ENCODE measurements around the gene PLET1. TPM values are rescaled to one million over a fixed set of nuclear protein-coding genes. Genes with fewer than 3 reads are reported as not detected.

Gene PLET1
- total RNA-seq, 1 donor from 2014 or later: not detected

DNA sequence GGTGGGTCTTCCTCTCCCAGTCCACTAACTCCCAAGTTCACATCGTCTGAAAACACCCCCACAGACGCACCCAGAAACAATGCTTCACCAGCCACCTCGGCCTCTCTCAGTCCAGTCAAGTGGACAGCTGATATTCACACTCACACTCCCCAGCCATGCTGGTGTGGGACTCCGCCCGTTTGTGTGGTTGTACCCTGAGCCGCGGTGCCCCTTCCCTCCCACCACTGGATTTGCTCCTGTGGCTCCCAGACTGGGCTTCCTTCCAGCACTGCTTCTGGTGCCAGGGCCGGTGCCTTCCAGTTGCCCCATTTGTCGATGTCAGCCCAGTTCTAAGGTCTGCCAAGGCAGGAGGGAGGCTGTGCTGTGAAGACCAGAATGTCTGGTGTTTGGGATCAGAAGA, 37.9 kb upstream of the PLET1 start:
- Histone ChIP-seq H3K4me1 (ENCODE audit: insufficient read depth, low read length) (peaks cover 18% of the 10 kb centered on the region), H3K27ac (ENCODE audit: low read depth, low read length) (no peak overlapping the region), H2AFZ (ENCODE audit: low read depth, low read length) (no peak overlapping the region), H3K36me3 (ENCODE audit: insufficient read depth, low read length) (no peaks in the 10 kb centered on the region), H3K4me3 (ENCODE audit: insufficient read depth, low read depth, low read length) (no peak overlapping the region), H4K20me1 (ENCODE audit: insufficient read depth, low read length) (no peaks in the 10 kb centered on the region), H3K9ac (ENCODE audit: low read length) (no peak overlapping the region), H3K4me2 (ENCODE audit: low read length) (no peak overlapping the region), H3K9me3 (ENCODE audit: insufficient read depth, low read depth, low read length) (no peaks in the 10 kb centered on the region), H3K27me3 (ENCODE audit: insufficient read depth, low read length) (no peaks in the 10 kb centered on the region), H3K79me2 (ENCODE audit: insufficient read depth, low read length) (no peaks in the 10 kb centered on the region)
- H3K4me1 Mint-ChIP-seq (ENCODE audit: low read depth, unreplicated experiment): peaks cover 17% of the 10 kb centered on the region
- FAIRE-seq (no peak), DNase-seq (ENCODE audit: low read depth) (no peak)
- TF ChIP-seq EZH2 (IDR thresholded peaks at IDR 0.05; ENCODE audit: insufficient read depth, low read length): no peak
- TF ChIP-seq, protein P1, sequence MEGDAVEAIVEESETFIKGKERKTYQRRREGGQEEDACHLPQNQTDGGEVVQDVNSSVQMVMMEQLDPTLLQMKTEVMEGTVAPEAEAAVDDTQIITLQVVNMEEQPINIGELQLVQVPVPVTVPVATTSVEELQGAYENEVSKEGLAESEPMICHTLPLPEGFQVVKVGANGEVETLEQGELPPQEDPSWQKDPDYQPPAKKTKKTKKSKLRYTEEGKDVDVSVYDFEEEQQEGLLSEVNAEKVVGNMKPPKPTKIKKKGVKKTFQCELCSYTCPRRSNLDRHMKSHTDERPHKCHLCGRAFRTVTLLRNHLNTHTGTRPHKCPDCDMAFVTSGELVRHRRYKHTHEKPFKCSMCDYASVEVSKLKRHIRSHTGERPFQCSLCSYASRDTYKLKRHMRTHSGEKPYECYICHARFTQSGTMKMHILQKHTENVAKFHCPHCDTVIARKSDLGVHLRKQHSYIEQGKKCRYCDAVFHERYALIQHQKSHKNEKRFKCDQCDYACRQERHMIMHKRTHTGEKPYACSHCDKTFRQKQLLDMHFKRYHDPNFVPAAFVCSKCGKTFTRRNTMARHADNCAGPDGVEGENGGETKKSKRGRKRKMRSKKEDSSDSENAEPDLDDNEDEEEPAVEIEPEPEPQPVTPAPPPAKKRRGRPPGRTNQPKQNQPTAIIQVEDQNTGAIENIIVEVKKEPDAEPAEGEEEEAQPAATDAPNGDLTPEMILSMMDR (IDR thresholded peaks at IDR 0.05; ENCODE audit: insufficient read depth, low read depth, low read length): no peak
- H3K27me3 Mint-ChIP-seq (ENCODE audit: low read depth, unreplicated experiment): peaks cover 10% of the 10 kb centered on the region
- no peak overlapping the region for H3K4me3 Mint-ChIP-seq (ENCODE audit: unreplicated experiment)
- H3K36me3 Mint-ChIP-seq (ENCODE audit: low read depth, unreplicated experiment): peaks cover 2% of the 10 kb centered on the region
- H3K9me3 Mint-ChIP-seq (ENCODE audit: unreplicated experiment): no peaks in the 10 kb centered on the region
- no peak overlapping the region for H3K27ac Mint-ChIP-seq (ENCODE audit: unreplicated experiment)

DNA sequence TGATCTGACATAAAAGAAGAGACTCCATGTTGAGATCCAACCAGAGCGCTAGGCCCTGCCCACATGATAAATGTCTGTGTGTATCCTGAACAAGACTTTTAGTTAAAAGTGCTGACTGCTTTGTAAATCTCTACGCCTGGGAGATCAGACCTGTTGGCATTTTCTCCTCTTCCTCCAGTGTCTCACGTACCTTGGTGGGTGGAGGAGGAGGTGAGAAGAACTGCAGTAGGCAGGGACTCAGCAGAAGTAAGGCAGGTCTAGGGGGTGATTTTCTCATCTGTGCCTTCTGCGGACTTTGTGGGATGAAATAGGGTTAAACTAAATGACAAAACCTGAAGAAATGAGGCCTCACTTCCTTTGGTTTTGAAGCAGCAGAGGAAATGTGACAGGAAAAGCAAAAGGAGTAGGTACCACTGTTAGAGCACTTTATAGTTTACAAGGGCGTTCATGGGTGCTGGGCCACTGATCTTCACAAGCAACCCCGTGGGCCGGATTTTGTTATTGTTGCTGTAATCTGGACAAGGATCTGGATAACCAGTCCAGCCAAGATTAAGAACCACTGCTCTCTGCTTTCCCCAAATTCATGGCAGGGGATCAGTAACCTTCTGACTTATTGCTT, 36.7 kb upstream of the PLET1 start:
- TF ChIP-seq, protein P1 (IDR thresholded peaks at IDR 0.05; ENCODE audit: insufficient read depth, low read depth, low read length): no peak
- TF ChIP-seq EZH2 (IDR thresholded peaks at IDR 0.05; ENCODE audit: insufficient read depth, low read length): no peak
- Mint-ChIP-seq H3K4me3 (ENCODE audit: unreplicated experiment) (no peak overlapping the region), H3K27ac (ENCODE audit: unreplicated experiment) (no peak overlapping the region), H3K36me3 (ENCODE audit: low read depth, unreplicated experiment) (peaks cover 5% of the 10 kb centered on the region), H3K4me1 (ENCODE audit: low read depth, unreplicated experiment) (peaks cover 17% of the 10 kb centered on the region), H3K27me3 (ENCODE audit: low read depth, unreplicated experiment) (peaks cover 6% of the 10 kb centered on the region), H3K9me3 (ENCODE audit: unreplicated experiment) (no peaks in the 10 kb centered on the region)
- Histone ChIP-seq H3K4me3 (ENCODE audit: insufficient read depth, low read depth, low read length) (no peak overlapping the region), H3K36me3 (ENCODE audit: insufficient read depth, low read length) (no peaks in the 10 kb centered on the region), H3K79me2 (ENCODE audit: insufficient read depth, low read length) (no peaks in the 10 kb centered on the region), H3K4me2 (ENCODE audit: low read length) (no peak overlapping the region), H3K4me1 (ENCODE audit: insufficient read depth, low read length) (peaks cover 26% of the 10 kb centered on the region), H3K27ac (ENCODE audit: low read depth, low read length) (no peak overlapping the region), H3K27me3 (ENCODE audit: insufficient read depth, low read length) (no peaks in the 10 kb centered on the region), H2AFZ (ENCODE audit: low read depth, low read length) (no peak overlapping the region), H3K9ac (ENCODE audit: low read length) (no peak overlapping the region), H3K9me3 (ENCODE audit: insufficient read depth, low read depth, low read length) (no peaks in the 10 kb centered on the region), H4K20me1 (ENCODE audit: insufficient read depth, low read length) (no peaks in the 10 kb centered on the region)
- DNase-seq (ENCODE audit: low read depth) (no peak), FAIRE-seq (no peak)

DNA sequence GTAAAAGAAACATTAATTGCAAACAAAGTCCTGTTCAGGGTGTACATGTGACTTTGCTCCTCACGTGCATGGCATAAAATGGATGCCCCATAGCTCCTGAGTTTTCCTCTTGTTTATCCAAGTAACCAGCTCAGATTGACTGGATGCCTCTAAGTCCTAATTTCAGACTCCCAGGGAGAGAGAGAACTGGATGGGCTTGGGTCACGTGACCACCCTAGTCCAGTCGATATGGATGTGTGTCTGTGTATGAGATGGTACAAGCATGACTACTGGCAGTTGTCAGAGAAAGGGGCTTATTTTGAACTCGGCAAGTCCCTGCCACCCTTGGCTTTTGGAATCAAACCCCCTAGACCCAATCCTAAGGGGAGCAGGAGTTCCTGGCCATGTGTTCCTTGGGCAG, 35.4 kb upstream of the PLET1 start:
- H2AFZ ChIP-seq (ENCODE audit: low read depth, low read length): no peak overlapping the region
- H4K20me1 ChIP-seq (ENCODE audit: insufficient read depth, low read length): no peaks in the 10 kb centered on the region
- H3K4me3 ChIP-seq (ENCODE audit: insufficient read depth, low read depth, low read length): no peak overlapping the region
- no peak for FAIRE-seq
- H3K36me3 ChIP-seq (ENCODE audit: insufficient read depth, low read length): no peaks in the 10 kb centered on the region
- Mint-ChIP-seq H3K4me1 (ENCODE audit: low read depth, unreplicated experiment) (peaks cover 13% of the 10 kb centered on the region), H3K4me3 (ENCODE audit: unreplicated experiment) (no peak overlapping the region), H3K9me3 (ENCODE audit: unreplicated experiment) (no peaks in the 10 kb centered on the region), H3K36me3 (ENCODE audit: low read depth, unreplicated experiment) (peaks cover 5% of the 10 kb centered on the region), H3K27me3 (ENCODE audit: low read depth, unreplicated experiment) (peaks cover 6% of the 10 kb centered on the region), H3K27ac (ENCODE audit: unreplicated experiment) (no peak overlapping the region)
- DNase-seq (ENCODE audit: low read depth): no peak
- TF ChIP-seq, protein P1 (IDR thresholded peaks at IDR 0.05; ENCODE audit: insufficient read depth, low read depth, low read length): no peak
- TF ChIP-seq EZH2 (IDR thresholded peaks at IDR 0.05; ENCODE audit: insufficient read depth, low read length): no peak
- no peaks in the 10 kb centered on the region for H3K9me3 ChIP-seq (ENCODE audit: insufficient read depth, low read depth, low read length)
- H3K4me1 ChIP-seq (ENCODE audit: insufficient read depth, low read length): peaks cover 22% of the 10 kb centered on the region
- H3K9ac ChIP-seq (ENCODE audit: low read length): no peak overlapping the region
- H3K79me2 ChIP-seq (ENCODE audit: insufficient read depth, low read length): no peaks in the 10 kb centered on the region
- no peaks in the 10 kb centered on the region for H3K27me3 ChIP-seq (ENCODE audit: insufficient read depth, low read length)
- no peak overlapping the region for H3K27ac ChIP-seq (ENCODE audit: low read depth, low read length)
- H3K4me2 ChIP-seq (ENCODE audit: low read length): no peak overlapping the region
